Stimulated activated CD8-positive, alpha-beta memory T cell treated with anti-CD3 and anti-CD28 coated beads, Interleukin-15, amount 100 ng/mL, for 4 hours (primary cell): ENCODE measurements around the gene NOP53.
"Not testable (repeated sequence)": the region's sequence is repeated elsewhere in the genome, so short reads cannot be mapped to it uniquely, and the experiment has no call there.

Experiments
- DNase-seq, 2 donors: peaks; one replicate each; pipeline ENCODE4 v3.0.0-alpha.2; 2020; ENCODE audit warnings: low read depth in 2 of 2

NOP53 gene

GRCh38 chr19:47718415-47719046, 26.8 kb upstream of the NOP53 start:
- not testable (repeated sequence) for DNase-seq

DNA sequence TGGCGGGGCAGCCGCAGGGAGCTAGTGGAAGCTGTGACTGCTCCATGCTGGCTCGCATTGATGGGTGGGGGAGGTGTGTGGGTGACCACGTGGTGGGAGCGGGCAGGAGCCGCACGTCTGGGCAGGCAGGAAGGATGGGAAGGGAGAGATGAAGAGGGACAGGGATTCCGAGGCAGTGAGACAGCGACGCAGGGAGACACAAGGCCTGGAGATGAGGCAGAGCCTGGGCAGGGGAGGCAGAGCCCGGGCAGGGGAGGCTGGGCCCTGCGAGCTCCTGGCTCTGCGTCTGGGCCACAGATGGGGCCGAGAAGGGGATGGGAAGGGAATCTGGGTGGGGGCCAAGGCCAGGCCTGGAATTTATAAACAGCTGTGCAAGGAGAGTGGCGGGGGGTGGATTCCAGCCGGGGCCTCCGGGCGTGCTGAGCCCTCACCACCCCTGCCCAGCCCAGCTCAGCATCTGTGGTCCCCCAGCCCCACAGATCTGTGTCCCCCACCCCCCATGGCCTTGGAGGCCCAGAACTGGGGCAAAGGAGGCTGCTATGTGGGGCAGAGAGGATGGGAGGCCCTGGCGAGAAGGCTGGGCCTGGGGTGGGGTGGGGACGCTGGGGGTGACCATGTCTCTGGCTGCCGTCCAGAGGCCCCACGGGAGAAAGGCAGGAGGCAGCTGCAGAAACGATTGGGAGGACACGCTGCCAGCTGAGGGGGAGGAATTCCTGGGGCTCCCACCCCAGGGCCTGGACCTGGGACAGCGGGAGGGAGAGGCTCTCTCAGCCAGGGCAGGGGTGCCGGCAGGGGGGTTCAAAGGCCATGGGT, 26.1 kb upstream of the NOP53 start:
- DNase-seq, result no peak

DNA sequence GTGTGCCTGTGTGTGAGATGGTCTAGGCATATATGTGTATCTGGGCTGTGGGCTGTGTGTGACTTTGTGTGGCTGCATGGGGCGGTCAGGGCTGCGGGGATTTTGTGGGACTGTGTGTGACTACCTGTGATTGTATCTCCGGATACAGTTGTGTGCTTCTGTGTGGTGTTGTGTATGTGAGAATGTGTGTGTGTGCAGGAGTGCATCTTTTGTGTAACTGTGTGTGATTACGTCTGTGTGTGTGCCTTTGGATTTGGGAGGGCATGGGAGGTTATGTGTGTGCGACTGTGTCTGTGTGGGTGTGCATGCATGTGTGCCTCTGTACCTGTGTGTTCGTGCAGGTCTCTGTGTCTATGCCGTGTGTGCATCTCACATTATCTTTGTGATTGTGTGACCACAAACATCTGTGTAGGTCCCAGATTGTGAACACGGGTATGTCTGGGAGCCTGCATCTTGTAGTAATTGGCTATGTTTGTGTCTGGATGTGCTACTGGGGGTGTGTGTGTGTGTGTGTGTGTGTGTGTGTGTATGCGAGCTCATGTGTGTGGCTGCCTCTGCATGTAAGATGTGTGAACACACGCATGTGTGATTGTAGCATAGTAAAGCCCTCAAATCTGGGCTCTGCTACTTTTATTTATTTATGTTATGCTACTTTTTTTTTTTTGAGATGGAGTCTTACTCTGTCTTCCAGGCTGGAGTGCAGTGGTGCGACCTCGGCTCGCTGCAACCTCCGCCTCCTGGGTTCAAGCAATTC, 24.5 kb upstream of the NOP53 start:
- no peak for DNase-seq

DNA sequence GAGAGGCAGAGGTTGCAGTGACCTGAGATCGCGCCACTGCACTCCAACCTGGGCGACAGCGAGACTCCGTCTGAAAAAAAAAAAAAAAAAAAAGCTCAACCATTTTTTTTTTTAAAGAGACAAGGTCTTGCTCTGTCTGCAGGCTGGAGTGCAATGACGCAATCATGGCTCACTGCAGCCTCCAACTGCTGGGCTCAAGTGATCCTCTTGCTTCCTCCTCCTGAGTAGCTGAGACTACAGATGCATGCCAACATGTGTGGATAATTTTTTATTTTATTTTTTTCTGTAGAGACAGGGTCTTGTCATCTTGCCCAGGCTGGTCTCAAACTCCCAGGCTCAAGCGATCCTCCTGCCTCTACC, 21.8 kb upstream of the NOP53 start:
- DNase-seq, result no peak

DNA sequence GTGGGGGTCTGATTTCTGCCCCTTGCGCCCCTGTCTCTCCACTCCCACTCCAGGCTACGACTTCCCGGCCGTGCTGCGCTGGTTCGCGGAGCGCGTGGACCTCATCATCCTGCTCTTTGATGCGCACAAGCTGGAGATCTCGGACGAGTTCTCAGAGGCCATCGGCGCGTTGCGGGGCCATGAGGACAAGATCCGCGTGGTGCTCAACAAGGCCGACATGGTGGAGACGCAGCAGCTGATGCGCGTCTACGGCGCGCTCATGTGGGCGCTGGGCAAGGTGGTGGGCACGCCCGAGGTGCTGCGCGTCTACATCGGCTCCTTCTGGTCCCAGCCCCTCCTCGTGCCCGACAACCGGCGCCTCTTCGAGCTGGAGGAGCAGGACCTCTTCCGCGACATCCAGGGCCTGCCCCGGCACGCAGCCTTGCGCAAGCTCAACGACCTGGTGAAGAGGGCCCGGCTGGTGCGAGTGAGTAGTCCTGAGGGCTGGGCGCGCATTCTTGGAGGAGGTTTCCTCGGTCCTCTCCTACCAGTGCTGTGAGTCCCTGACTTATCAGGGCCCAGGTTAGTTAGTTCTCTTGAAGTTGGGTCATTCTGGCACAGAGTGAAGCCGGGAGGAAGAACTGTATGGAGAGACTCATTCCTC, 19.5 kb upstream of the NOP53 start:
- DNase-seq, result no peak

DNA sequence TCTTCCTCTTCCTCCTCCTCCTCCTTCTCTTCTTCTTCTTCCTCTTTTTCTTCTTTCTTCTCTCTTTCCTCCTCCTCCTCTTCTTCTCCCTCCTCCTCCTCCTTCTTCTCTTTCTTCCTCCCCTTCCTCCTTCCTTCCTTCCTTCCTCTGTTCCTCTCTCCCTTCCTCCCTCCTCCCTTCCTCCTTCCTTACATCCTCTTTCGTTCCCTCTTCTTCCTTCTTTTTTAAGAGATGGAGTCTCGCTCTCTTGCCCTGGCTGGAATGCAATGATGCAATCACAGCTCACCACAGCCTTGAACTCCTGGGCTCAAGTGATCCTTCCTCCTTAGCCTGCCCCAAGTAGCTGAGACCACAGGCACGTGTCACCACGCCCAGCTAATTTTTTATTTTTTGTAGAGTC, 18.9 kb upstream of the NOP53 start:
- no peak for DNase-seq

- DNase-seq, result not testable (repeated sequence)
These were observed 17.1 kb upstream of the NOP53 start for GRCh38 chr19:47728295-47728694.

GRCh38 chr19:47729468-47729798, 15.9 kb upstream of the NOP53 start:
- no peak for DNase-seq

- DNase-seq, result no peak
These were observed 15.4 kb upstream of the NOP53 start for GRCh38 chr19:47729799-47730520.

- DNase-seq, result no peak
These were observed 14.8 kb upstream of the NOP53 start for GRCh38 chr19:47730521-47730889.

GRCh38 chr19:47730910-47731309, 14.4 kb upstream of the NOP53 start:
- no peak for DNase-seq

GRCh38 chr19:47735131-47735530, 10.2 kb upstream of the NOP53 start:
- no peak for DNase-seq

GRCh38 chr19:47740866-47741519, 4.4 kb upstream of the NOP53 start:
- no peak for DNase-seq

DNA sequence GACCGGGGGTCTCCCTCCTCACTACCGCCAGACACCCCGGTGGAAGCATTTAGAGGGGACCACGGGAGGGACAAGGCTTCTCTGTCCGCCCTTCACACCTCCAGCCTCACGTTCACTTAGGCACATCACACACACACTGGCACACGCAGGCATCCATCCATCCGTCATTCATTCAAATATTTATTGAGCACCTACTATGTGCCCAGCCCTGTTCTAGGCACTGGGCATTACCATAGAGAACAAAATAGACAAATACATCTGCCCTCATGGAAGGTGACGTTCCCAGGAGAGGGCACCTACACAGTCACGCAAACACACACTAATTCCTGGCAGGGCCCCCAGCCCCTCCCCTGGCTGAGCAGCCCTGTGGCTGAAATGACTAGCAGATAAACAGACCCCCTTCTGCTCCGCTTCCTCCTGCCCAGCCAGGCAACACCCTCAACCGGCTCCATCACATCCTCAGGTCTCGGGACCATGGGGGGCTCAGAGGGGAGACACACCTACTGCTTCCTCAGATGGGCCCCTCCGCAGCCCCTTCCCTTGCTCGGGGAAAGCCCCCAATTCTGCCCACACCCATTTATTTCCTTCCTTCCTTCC, 3.7 kb upstream of the NOP53 start:
- DNase-seq, result no peak

- DNase-seq, result no peak
These were observed 2.7 kb upstream of the NOP53 start for GRCh38 chr19:47742634-47743033.

- DNase-seq, result not testable (repeated sequence)
These were observed 783 bp downstream of the NOP53 start for GRCh38 chr19:47746129-47746528.

DNA sequence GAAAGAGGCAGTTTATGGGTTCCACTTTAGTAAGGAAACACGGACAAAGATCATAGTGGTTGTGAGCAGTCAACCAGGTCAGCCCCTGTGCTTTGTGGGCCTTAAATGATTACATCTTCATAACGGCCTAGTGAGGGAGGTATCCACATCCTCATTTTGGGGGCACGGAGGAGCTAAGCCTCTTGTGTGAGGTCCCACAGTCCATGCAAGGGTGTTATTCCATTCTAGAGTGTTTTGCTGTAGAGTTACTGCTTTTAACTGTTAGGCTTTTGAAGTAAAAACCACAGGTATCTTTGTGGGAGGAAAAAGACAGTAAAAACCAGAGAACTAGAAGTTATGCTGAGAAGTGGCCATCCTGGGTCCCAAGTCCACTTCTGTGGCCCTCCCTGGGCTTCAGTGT, 4.0 kb downstream of the NOP53 start:
- DNase-seq, result no peak

GRCh38 chr19:47750752-47751151, 5.4 kb downstream of the NOP53 start:
- DNase-seq, result no peak

DNA sequence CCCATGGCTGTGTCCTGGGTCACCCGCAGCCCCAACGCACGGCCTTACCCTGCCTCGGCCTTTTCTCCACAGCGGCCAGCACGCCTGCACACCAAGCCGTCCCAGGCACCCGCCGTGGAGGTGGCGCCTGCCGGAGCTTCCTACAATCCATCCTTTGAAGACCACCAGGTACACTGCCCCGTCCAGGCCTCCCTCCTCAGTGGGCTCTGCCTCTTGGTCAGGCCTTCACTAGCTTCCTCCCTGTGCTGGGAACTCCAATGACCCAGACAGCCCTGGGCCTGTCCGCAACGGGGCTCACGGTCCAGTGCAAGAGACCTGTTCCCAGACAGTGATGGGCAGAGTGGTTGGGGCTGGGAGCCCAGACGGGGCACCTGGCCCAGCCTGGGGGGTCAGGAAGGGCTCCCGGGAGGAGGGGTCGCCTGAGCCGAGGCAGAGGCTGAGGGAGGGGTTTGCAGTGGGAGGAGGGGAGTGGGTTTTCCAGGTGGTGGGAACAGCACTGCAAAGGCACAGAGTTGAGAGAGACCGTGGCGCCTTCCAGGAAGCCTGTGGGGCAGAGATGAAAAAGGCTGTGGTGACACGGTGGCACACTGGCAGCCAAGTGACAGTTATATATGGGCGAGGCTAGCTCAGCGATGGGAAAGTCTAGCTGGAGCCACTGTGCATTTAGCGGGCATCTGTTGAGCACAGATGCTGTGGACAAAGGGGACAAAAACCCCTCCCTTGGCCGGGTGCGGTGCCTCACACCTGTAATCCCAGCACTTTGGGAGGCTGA, 7.3 kb downstream of the NOP53 start:
- DNase-seq, result no peak
